22Rv1 (cell line): ENCODE data around the gene PPP6R3.

Experiments
- CTCF ChIP-seq: fragments of 450-650 bp; IDR thresholded peaks from 2 replicates; pipeline ENCODE4 v1.5.1; 2017; ENCODE audit warnings: mild to moderate bottlenecking
- ZFX ChIP-seq: fragments of 450-650 bp; IDR thresholded peaks from 2 replicates; pipeline ENCODE4 v1.6.1; 2017; ENCODE audit warnings: antibody characterized with exemption, borderline replicate concordance

DNA sequence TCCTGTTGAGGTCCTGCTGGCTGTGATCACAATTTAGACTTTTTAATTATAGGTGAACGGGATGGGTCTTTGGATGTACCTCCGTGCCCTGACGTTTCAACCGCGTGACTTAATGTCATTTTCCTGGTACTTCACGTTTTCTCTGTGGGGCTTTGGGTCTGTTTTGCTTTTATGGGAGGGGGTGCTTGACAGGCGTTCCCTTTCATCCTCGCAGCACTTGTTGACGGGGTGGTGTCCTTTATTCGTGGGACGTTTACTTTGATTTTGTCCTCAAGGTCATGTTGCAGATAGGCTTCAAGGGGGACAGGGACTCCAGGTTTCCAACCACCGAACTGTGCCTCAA is 994 bp downstream of the PPP6R3 start:
- no peak for TF ChIP-seq CTCF
- no peak for TF ChIP-seq ZFX
